HepG2 (cell line): ENCODE measurements around the gene SERHL2. TPM values are rescaled to one million over a fixed set of nuclear protein-coding genes. Genes with fewer than 3 reads are reported as not detected.

Experiments used
- CBX5 ChIP-seq: sonication (generic); formaldehyde crosslinking; IDR thresholded peaks from 2 replicates; pipeline ENCODE4 v1.4.0; 2020; ENCODE audit warnings: missing genetic modification reagents, borderline replicate concordance
- CSRNP2 ChIP-seq: sonication (generic); formaldehyde crosslinking; conservative IDR thresholded peaks from 2 replicates; pipeline ENCODE4 v1.8.0; 2022; ENCODE audit warnings: low read depth, missing genetic modification reagents
- FIP1L1 ChIP-seq: fragments of 200-400 bp; formaldehyde crosslinking; IDR thresholded peaks from 2 replicates; pipeline ENCODE4 v1.6.1; 2018; ENCODE audit warnings: low read depth, mild to moderate bottlenecking, low read length, moderate library complexity, borderline replicate concordance; ENCODE audit not compliant: insufficient read depth
- FOSL1 ChIP-seq: sonication (generic); formaldehyde crosslinking; IDR thresholded peaks from 2 replicates; pipeline ENCODE4 v1.9.0; 2021; ENCODE audit warnings: missing genetic modification reagents, borderline replicate concordance
- HOXA3 ChIP-seq: sonication (generic); formaldehyde crosslinking; IDR thresholded peaks from 2 replicates; pipeline ENCODE4 v1.5.0; 2020; ENCODE audit warnings: missing genetic modification reagents
- IRF9 ChIP-seq: sonication (generic); formaldehyde crosslinking; IDR thresholded peaks from 2 replicates; pipeline ENCODE4 v1.8.0; 2022; ENCODE audit warnings: missing genetic modification reagents, mild to moderate bottlenecking, borderline replicate concordance
- ISX ChIP-seq: sonication (generic); formaldehyde crosslinking; conservative IDR thresholded peaks from 2 replicates; pipeline ENCODE4 v1.5.0; 2020; ENCODE audit warnings: missing genetic modification reagents
- MTF1 ChIP-seq: sonication (generic); formaldehyde crosslinking; IDR thresholded peaks from 2 replicates; pipeline ENCODE4 v1.5.0; 2020; ENCODE audit warnings: missing genetic modification reagents
- MXD4 ChIP-seq: IDR thresholded peaks from 2 replicates; pipeline ENCODE4 v1.6.1; 2016; ENCODE audit warnings: mild to moderate bottlenecking, missing biosample characterization, missing genetic modification reagents
- POLR2G ChIP-seq: fragments of 200-400 bp; formaldehyde crosslinking; IDR thresholded peaks from 2 replicates; pipeline ENCODE4 v1.6.1; 2018; ENCODE audit warnings: mild to moderate bottlenecking, low read depth, low read length, moderate library complexity
- RAD21 ChIP-seq: fragments of 450-650 bp; formaldehyde crosslinking; IDR thresholded peaks from 2 replicates; pipeline ENCODE4 v1.5.0; 2020; ENCODE audit warnings: mild to moderate bottlenecking
- RBFOX2 ChIP-seq: fragments of 200-400 bp; formaldehyde crosslinking; IDR thresholded peaks from 2 replicates; pipeline ENCODE4 v1.6.1; 2017; ENCODE audit warnings: low read depth, mild to moderate bottlenecking, low read length
- SAP130 ChIP-seq: IDR thresholded peaks from 2 replicates; pipeline ENCODE4 v1.6.1; 2016; ENCODE audit warnings: low read depth
- SCMH1 ChIP-seq: sonication (generic); formaldehyde crosslinking; IDR thresholded peaks from 2 replicates; pipeline ENCODE4 v1.9.0; 2021; ENCODE audit warnings: missing genetic modification reagents, mild to moderate bottlenecking, borderline replicate concordance
- SP4 ChIP-seq: sonication (generic); formaldehyde crosslinking; IDR thresholded peaks from 2 replicates; pipeline ENCODE4 v1.8.1; 2023; ENCODE audit warnings: mild to moderate bottlenecking, missing genetic modification reagents
- ZBTB49 ChIP-seq: sonication (generic); formaldehyde crosslinking; IDR thresholded peaks from 2 replicates; pipeline ENCODE4 v1.4.0; 2020; ENCODE audit warnings: missing genetic modification reagents, borderline replicate concordance
- ZNF550 ChIP-seq: sonication (generic); formaldehyde crosslinking; IDR thresholded peaks from 2 replicates; pipeline ENCODE4 v1.4.0; 2020; ENCODE audit warnings: mild to moderate bottlenecking, missing genetic modification reagents, borderline replicate concordance
- ZNF816 ChIP-seq: sonication (generic); formaldehyde crosslinking; IDR thresholded peaks from 2 replicates; pipeline ENCODE4 v1.8.0; 2022; ENCODE audit warnings: missing genetic modification reagents, mild to moderate bottlenecking, borderline replicate concordance
- polyA plus RNA-seq, 8 experiments: library from polyadenylated mRNA; depleted of rRNA in 3 of 8; stranded (reverse) in 7 of 8; unstranded in 1 of 8; fragments of >200 nt; fragmentation: Illumina TruSeq in 4 of 8; extraction: Trizol in 4 of 8; gene quantifications; 2 replicates each; pipeline versions ENCODE4 v1.2.1 to v1.2.3, GENCODE V29; 2011 to 2016; ENCODE audit warnings: low read depth in 4 of 8, missing spikeins in 1 of 8, mixed read lengths in 1 of 8; ENCODE audit not compliant: insufficient read depth in 1 of 8
- total RNA-seq, 5 experiments: library from RNA; depleted of rRNA; stranded (reverse); fragments of >200 nt; fragmentation: Illumina TruSeq; extraction: Trizol; gene quantifications; 2 replicates each; pipeline ENCODE4 v1.2.3, GENCODE V29; 2016; ENCODE audit warnings: low read depth in 1 of 5
- TF ChIP-seq, protein P1 (sequence below): IDR thresholded peaks from 2 replicates; pipeline ENCODE4 v1.6.1; 2012; ENCODE audit warnings: inconsistent platforms

SERHL2 gene
- total and polyA plus RNA-seq, 2 of the 13 experiments (the other 11 are each of a cell fraction or from before 2014, with no cell fraction given): 1.0 to 1.8 TPM

DNA sequence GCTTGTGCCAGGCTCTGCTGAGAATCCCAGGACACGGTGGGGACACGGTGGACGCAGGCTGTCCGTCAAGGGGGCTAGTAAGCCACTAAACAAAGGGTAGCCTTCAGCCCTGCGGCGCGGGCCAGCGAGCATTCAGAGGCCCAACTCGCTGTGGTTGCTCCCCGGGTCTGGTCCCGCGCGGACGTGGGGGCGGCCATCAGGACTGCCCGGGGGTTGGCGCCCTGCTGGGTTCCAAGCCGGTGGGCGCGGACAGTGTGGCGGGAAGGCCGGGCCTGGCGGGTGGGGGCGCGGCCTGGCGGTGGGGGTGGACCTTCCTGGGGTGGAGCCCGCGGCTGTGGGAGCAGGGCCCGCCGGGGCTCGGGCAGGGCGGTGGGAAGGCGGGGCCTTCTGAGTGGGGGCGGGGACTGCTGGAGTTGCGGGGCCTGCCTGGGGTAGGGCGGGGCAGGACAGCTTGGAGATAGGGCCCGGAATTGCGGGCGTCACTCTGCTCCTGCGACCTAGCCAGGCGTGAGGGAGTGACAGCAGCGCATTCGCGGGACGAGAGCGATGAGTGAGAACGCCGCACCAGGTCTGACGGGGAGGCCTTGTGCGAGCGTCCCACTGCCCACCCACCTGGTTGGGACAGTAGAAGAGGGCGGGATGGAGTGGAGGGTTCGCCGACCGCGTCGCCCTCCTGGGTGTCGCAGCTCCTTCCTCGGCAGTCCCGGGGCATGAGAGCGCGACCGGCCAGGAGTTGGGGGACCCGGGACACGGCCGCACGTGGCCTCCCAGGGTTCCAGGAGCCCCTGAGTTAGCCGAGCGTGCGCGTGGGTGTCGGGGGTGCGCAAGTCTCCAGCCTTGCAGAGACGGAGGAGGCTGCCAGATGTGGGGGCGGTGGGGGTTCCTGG, at the start of gene SERHL2 (continued):
- TF ChIP-seq ZNF550: no peak; the same call in 1 of the 2 replicates
- TF ChIP-seq MTF1: no peak
- no peak for TF ChIP-seq CSRNP2 (CRISPR knock-in tag)
- 0 out of 2 replicates have a peak, but pooled peaks have one; percentile 41 for TF ChIP-seq POLR2G
- no peak for TF ChIP-seq ZNF816 (CRISPR knock-in tag)
- no peak for TF ChIP-seq FOSL1 (CRISPR knock-in tag)
- TF ChIP-seq, protein P1, sequence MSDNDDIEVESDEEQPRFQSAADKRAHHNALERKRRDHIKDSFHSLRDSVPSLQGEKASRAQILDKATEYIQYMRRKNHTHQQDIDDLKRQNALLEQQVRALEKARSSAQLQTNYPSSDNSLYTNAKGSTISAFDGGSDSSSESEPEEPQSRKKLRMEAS: 0 out of 2 replicates have a peak, but pooled peaks have one; percentile 46
- no peak for TF ChIP-seq FIP1L1
- no peak for TF ChIP-seq IRF9 (CRISPR knock-in tag)
- TF ChIP-seq RBFOX2: 0 out of 2 replicates have a peak, but pooled peaks have one; percentile 35
- no peak for TF ChIP-seq RAD21 (CRISPR knock-in tag)
- no peak for TF ChIP-seq SCMH1 (CRISPR knock-in tag)
- TF ChIP-seq HOXA3 (CRISPR knock-in tag): 0 out of 2 replicates have a peak, but pooled peaks have one; percentile 32
- 0 out of 2 replicates have a peak, but pooled peaks have one; percentile 61 for TF ChIP-seq ZBTB49 (CRISPR knock-in tag)
- TF ChIP-seq CBX5 (CRISPR knock-in tag): no peak
- TF ChIP-seq SAP130: peak; percentile 53; the same call in 1 of the 2 replicates
- TF ChIP-seq ISX (CRISPR knock-in tag): no peak
- TF ChIP-seq MXD4 (CRISPR knock-in tag): 0 out of 2 replicates have a peak, but pooled peaks have one; percentile 16
- TF ChIP-seq SP4 (CRISPR knock-in tag): peak; percentile 49; the same call in 1 of the 2 replicates
